Left ventricle myocardium superior (tissue), 1 donor: ENCODE results near the gene NDUFB2. TPM values are rescaled to one million over a fixed set of nuclear protein-coding genes. Genes with fewer than 3 reads are reported as not detected.

Experiments used
- total RNA-seq: library from RNA; stranded (reverse); fragmentation: NEBNext Ultra II Directional; extraction: Animal tissue kit (Norgen Biotek cat#: 25700); gene quantifications from one replicate; pipeline ENCODE4 v1.2.1, GENCODE V29; 2021
- donor health status: DM: no; HTN: yes; CAD: no; lungs with severe emphysema.

Gene NDUFB2
- total RNA-seq, 1 donor from 2014 or later = 726 TPM

Other genes starting within 250 kb of the NDUFB2 start
- gene MKRN1, start 217.2 kb upstream of the NDUFB2 start, total RNA-seq = 118 TPM
- gene DENND2A, start 55.9 kb upstream of the NDUFB2 start, total RNA-seq = 14.4 TPM
- 10.0 TPM for gene ADCK2, start 23.8 kb upstream of the NDUFB2 start, total RNA-seq
- 17.9 TPM for gene BRAF, start 228.2 kb downstream of the NDUFB2 start, total RNA-seq